Upper lobe of left lung (tissue), 6 donors: ENCODE measurements around the gene FCAMR. TPM values are rescaled to one million over a fixed set of nuclear protein-coding genes. Genes with fewer than 3 reads are reported as not detected.

ENCODE experiments used
- ATAC-seq, 2 donors: fragments of 200-7000 bp; cut with Tn5 transposase; one replicate each; pipeline ENCODE4 v1.9.1; 2022; ENCODE audit warnings: mild to moderate bottlenecking in 2 of 2, moderate library complexity in 2 of 2; ENCODE audit not compliant: low FRiP score in 2 of 2
- DNase-seq, 2 donors: peaks; one replicate each; pipeline ENCODE4 v3.0.0-alpha.2; 2019 to 2020
- H3K27ac ChIP-seq, 4 donors: fragments of 200-600 bp; sonication (generic); one replicate each; pipeline ENCODE4 v1.5.1; 2016 to 2019
- H3K27me3 ChIP-seq, 4 donors: fragments of 200-600 bp; sonication (generic); one replicate each; pipeline ENCODE4 v1.5.1; 2017 to 2019
- H3K36me3 ChIP-seq, 4 donors: fragments of 200-600 bp; sonication (generic); one replicate each; pipeline ENCODE4 v1.5.1; 2016 to 2019
- H3K4me1 ChIP-seq, 4 donors: fragments of 200-600 bp; sonication (generic); one replicate each; pipeline ENCODE4 v1.5.1; 2018 to 2019
- H3K4me3 ChIP-seq, 4 donors: fragments of 200-600 bp; sonication (generic); one replicate each; pipeline ENCODE4 v1.5.1; 2017 to 2019; ENCODE audit warnings: mild to moderate bottlenecking in 2 of 4, moderate library complexity in 1 of 4
- H3K9me3 ChIP-seq, 4 donors: fragments of 200-600 bp; sonication (generic); one replicate each; pipeline ENCODE4 v1.5.1; 2018 to 2019
- EP300 ChIP-seq, 4 donors: sonication (generic); formaldehyde crosslinking; IDR thresholded peaks; one replicate each; pipeline ENCODE4 v1.5.1; 2017; ENCODE audit warnings: antibody characterized with exemption in 4 of 4, control low read depth in 2 of 4
- POLR2A ChIP-seq, 4 donors: fragments of 450-650 bp; IDR thresholded peaks; one replicate each; pipeline ENCODE4 v1.5.1; 2016 to 2017; ENCODE audit warnings: antibody characterized with exemption in 4 of 4, mild to moderate bottlenecking in 2 of 4
- POLR2AphosphoS5 ChIP-seq, 2 donors: sonication (generic); formaldehyde crosslinking; IDR thresholded peaks; one replicate each; pipeline ENCODE4 v1.5.1; 2017; ENCODE audit warnings: antibody characterized with exemption in 2 of 2
- WGBS, 2 donors: methylation state at CpG; one replicate each; pipeline ENCODE4 v1.1.5; 2017 to 2018; 5-methylcytosine and 5-hydroxymethylcytosine counted together
- total RNA-seq, 6 donors: library from RNA; depleted of rRNA in 4 of 6; stranded (reverse); fragments of >200 nt in 4 of 6; gene quantifications; one replicate each; pipeline versions ENCODE4 v1.1.0 to v1.2.1, GENCODE V29; 2016 to 2021
- TF ChIP-seq, protein P1 (sequence below), 6 experiments: fragments of 450-650 bp in 4 of 6; fragments of 200-600 bp in 2 of 6; sonication (generic) in 2 of 6; IDR thresholded peaks; one replicate each; pipeline ENCODE4 v1.5.1; 2016 to 2019; ENCODE audit warnings: antibody characterized with exemption in 6 of 6
- donor health status: DM: no; HTN: no; CAD: no; lungs with moderate emphysema.
- donor health status: DM: no; HTN: yes; CAD: no; lungs with severe emphysema.

The FCAMR gene
- total RNA-seq, 6 donors from 2014 or later = 7.3 TPM; not detected in 5

DNA sequence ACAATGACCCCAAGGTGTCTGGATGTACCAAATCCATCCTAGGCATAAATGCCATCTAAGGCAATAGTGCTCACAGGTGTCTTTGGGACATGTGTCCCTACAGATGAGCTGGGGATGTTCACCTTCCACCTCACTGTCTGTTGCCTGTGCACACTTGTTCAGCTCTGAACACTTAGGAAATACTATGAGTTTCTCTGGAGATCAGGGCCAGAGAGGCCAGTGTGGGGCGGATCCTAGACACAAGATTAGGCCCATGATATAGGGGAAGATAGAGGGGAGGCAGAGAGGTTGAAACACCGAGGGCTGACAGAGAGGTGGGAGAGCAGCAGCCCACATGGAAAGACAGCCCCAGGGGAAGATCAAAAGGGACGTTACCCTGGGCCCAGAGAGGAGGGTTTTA, 36.7 kb upstream of the FCAMR start:
- DNase-seq = no peak

GRCh38 chr1:207006083-207006482, 35.8 kb upstream of the FCAMR start:
- H3K4me1 ChIP-seq = peaks cover 2 to 65% (median 17%) of the 10 kb centered on the region in 4 donors
- ATAC-seq = no peak
- WGBS, 2 donors = 81 to 86% methylated on average over 3 of the region's 3 CpGs
- no peaks in the 10 kb centered on the region for H3K27me3 ChIP-seq
- no peaks in the 10 kb centered on the region for H3K9me3 ChIP-seq
- H3K27ac ChIP-seq = peak overlapping the region; percentile 57 to 87 (median 68)
- TF ChIP-seq EP300 (IDR thresholded peaks at IDR 0.05) = no peak
- no peak for TF ChIP-seq POLR2AphosphoS5 (IDR thresholded peaks at IDR 0.05)
- TF ChIP-seq POLR2A (IDR thresholded peaks at IDR 0.05) = no peak
- TF ChIP-seq, protein P1, sequence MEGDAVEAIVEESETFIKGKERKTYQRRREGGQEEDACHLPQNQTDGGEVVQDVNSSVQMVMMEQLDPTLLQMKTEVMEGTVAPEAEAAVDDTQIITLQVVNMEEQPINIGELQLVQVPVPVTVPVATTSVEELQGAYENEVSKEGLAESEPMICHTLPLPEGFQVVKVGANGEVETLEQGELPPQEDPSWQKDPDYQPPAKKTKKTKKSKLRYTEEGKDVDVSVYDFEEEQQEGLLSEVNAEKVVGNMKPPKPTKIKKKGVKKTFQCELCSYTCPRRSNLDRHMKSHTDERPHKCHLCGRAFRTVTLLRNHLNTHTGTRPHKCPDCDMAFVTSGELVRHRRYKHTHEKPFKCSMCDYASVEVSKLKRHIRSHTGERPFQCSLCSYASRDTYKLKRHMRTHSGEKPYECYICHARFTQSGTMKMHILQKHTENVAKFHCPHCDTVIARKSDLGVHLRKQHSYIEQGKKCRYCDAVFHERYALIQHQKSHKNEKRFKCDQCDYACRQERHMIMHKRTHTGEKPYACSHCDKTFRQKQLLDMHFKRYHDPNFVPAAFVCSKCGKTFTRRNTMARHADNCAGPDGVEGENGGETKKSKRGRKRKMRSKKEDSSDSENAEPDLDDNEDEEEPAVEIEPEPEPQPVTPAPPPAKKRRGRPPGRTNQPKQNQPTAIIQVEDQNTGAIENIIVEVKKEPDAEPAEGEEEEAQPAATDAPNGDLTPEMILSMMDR (IDR thresholded peaks at IDR 0.05) = no peak
- DNase-seq = no peak
- no peak overlapping the region for H3K4me3 ChIP-seq
- H3K36me3 ChIP-seq = no peaks in the 10 kb centered on the region

More for the DNA sequence above, 36.7 kb upstream of the FCAMR start:
- no peak for TF ChIP-seq EP300 (IDR thresholded peaks at IDR 0.05)
- no peak for TF ChIP-seq POLR2AphosphoS5 (IDR thresholded peaks at IDR 0.05)
- TF ChIP-seq POLR2A (IDR thresholded peaks at IDR 0.05) = no peak
- TF ChIP-seq, protein P1 (IDR thresholded peaks at IDR 0.05) = no peak
- Histone ChIP-seq H3K27ac (peak overlapping the region; percentile 57 to 87 (median 68)), H3K9me3 (no peaks in the 10 kb centered on the region), H3K27me3 (no peaks in the 10 kb centered on the region), H3K36me3 (no peaks in the 10 kb centered on the region), H3K4me1 (peaks cover 3 to 61% (median 17%) of the 10 kb centered on the region in 4 donors), H3K4me3 (no peak overlapping the region)
- no peak for ATAC-seq
- 67 to 78% methylated on average over 3 of the region's 3 CpGs for WGBS, 2 donors

- ATAC-seq (peak; percentile 67), DNase-seq (peak in 1 of 2 donors; percentile 79)
- no peak overlapping the region for H3K4me3 ChIP-seq
- no peaks in the 10 kb centered on the region for H3K36me3 ChIP-seq
- peaks cover 0 to 62% (median 17%) of the 10 kb centered on the region in 4 donors for H3K4me1 ChIP-seq
- WGBS, 2 donors = 37 to 38% methylated on average over 9 of the region's 9 CpGs
- H3K27ac ChIP-seq = peak overlapping the region; percentile 57 to 87 (median 71)
- no peaks in the 10 kb centered on the region for H3K27me3 ChIP-seq
- TF ChIP-seq POLR2A (IDR thresholded peaks at IDR 0.05) = no peak
- TF ChIP-seq, protein P1 (IDR thresholded peaks at IDR 0.05) = peak; percentile 47 to 68 (median 60)
- no peaks in the 10 kb centered on the region for H3K9me3 ChIP-seq
Measured at GRCh38 chr1:207004931-207005830, 34.9 kb upstream of the FCAMR start.

GRCh38 chr1:207003210-207003609, 33.0 kb upstream of the FCAMR start:
- Histone ChIP-seq H3K4me1 (peaks cover 0 to 51% (median 17%) of the 10 kb centered on the region in 4 donors), H3K4me3 (no peak overlapping the region), H3K9me3 (no peaks in the 10 kb centered on the region), H3K27ac (peak overlapping the region; percentile 57 to 87 (median 64)), H3K27me3 (no peaks in the 10 kb centered on the region), H3K36me3 (no peaks in the 10 kb centered on the region)
- 77 to 79% methylated on average over 4 of the region's 4 CpGs for WGBS, 2 donors
- ATAC-seq = no peak
- DNase-seq = no peak
- TF ChIP-seq EP300 (IDR thresholded peaks at IDR 0.05) = no peak
- TF ChIP-seq, protein P1 (IDR thresholded peaks at IDR 0.05) = no peak
- TF ChIP-seq POLR2A (IDR thresholded peaks at IDR 0.05) = peak in 1 of 4 donors; percentile 5
- TF ChIP-seq POLR2AphosphoS5 (IDR thresholded peaks at IDR 0.05) = no peak
